DND-41 (cell line): Measurements from ENCODE around the gene SART3.

Source experiments
- CTCF ChIP-seq: IDR thresholded peaks from 2 replicates; pipeline ENCODE4 v1.5.1; 2012; ENCODE audit warnings: borderline replicate concordance, low read length, moderate library complexity, mild to moderate bottlenecking; ENCODE audit not compliant: poor library complexity, severe bottlenecking; ENCODE audit errors: extremely low read depth
- EZH2 ChIP-seq: IDR thresholded peaks from 3 replicates; pipeline ENCODE4 v1.6.1; 2012; ENCODE audit warnings: borderline replicate concordance, low read depth, mild to moderate bottlenecking, moderate library complexity, low read length, inconsistent platforms; ENCODE audit not compliant: severe bottlenecking

- TF ChIP-seq CTCF (no peak), EZH2 (no peak)
Observed at GRCh38 chr12:108482717-108483212, 78.2 kb downstream of the SART3 start.
